GM23338 (cell line): ENCODE measurements around the gene TAB3. TPM values are rescaled to one million over a fixed set of nuclear protein-coding genes. Genes with fewer than 3 reads are reported as not detected.

Experiments used
- ATAC-seq: fragments of 200-7000 bp; cut with Tn5 transposase; 3 replicates; pipeline ENCODE4 v1.9.1; 2020
- DNase-seq: peaks from one replicate; pipeline ENCODE4 v3.0.0-alpha.2; 2015; ENCODE audit warnings: low spot score
- H2AFZ ChIP-seq: fragments of 200-600 bp; sonication (generic); 2 replicates; pipeline ENCODE4 v1.8.0; 2016; ENCODE audit warnings: antibody characterized with exemption, mild to moderate bottlenecking, moderate library complexity
- H3F3A ChIP-seq: fragments of 200-600 bp; sonication (generic); replicated peaks from 2 replicates; pipeline ENCODE4 v1.8.0; 2017; ENCODE audit warnings: antibody characterized with exemption, mixed run types, low read depth
- H3K27ac ChIP-seq: fragments of 200-600 bp; sonication (generic); 2 replicates; pipeline ENCODE4 v1.6.1; 2016; ENCODE audit warnings: low read depth
- H3K27me3 ChIP-seq: fragments of 200-600 bp; sonication (generic); 2 replicates; pipeline ENCODE4 v1.8.0; 2016; ENCODE audit warnings: mild to moderate bottlenecking, mixed run types, moderate library complexity; ENCODE audit not compliant: insufficient read depth
- H3K36me3 ChIP-seq: fragments of 200-600 bp; sonication (generic); 2 replicates; pipeline ENCODE4 v1.8.0; 2016; ENCODE audit warnings: mild to moderate bottlenecking; ENCODE audit not compliant: insufficient read depth
- H3K4me1 ChIP-seq: fragments of 200-600 bp; sonication (generic); 2 replicates; pipeline ENCODE4 v1.8.0; 2016; ENCODE audit warnings: mild to moderate bottlenecking, moderate library complexity; ENCODE audit not compliant: insufficient read depth
- H3K4me2 ChIP-seq: fragments of 200-600 bp; sonication (generic); 2 replicates; pipeline ENCODE4 v1.7.1; 2017; ENCODE audit warnings: mixed run types
- H3K4me3 ChIP-seq: fragments of 200-600 bp; sonication (generic); 2 replicates; pipeline ENCODE4 v1.6.1; 2016; ENCODE audit warnings: mixed run types
- H3K79me2 ChIP-seq: fragments of 200-600 bp; sonication (generic); replicated peaks from 2 replicates; pipeline ENCODE4 v1.8.0; 2017; ENCODE audit warnings: mild to moderate bottlenecking; ENCODE audit not compliant: insufficient read depth
- H3K9me2 ChIP-seq: fragments of 200-600 bp; sonication (generic); 2 replicates; pipeline ENCODE4 v1.8.0; 2017; ENCODE audit not compliant: insufficient read depth
- H4K20me1 ChIP-seq: fragments of 200-600 bp; sonication (generic); replicated peaks from 2 replicates; pipeline ENCODE4 v1.8.0; 2017; ENCODE audit warnings: mild to moderate bottlenecking; ENCODE audit not compliant: insufficient read depth
- H3K27ac Mint-ChIP-seq: 2 replicates; pipeline ENCODE4 v1.8.0; 2020; ENCODE audit warnings: inconsistent platforms, mild to moderate bottlenecking, moderate library complexity, mixed read lengths
- H3K27me3 Mint-ChIP-seq: 3 replicates; pipeline ENCODE4 v1.8.0; 2022; ENCODE audit warnings: low read depth, mild to moderate bottlenecking, moderate library complexity, mixed read lengths, inconsistent platforms; ENCODE audit not compliant: insufficient read depth, poor library complexity
- H3K36me3 Mint-ChIP-seq: 3 replicates; pipeline ENCODE4 v1.8.0; 2021; ENCODE audit warnings: low read depth, mild to moderate bottlenecking, inconsistent platforms, moderate library complexity, mixed read lengths
- H3K4me1 Mint-ChIP-seq: 3 replicates; pipeline ENCODE4 v1.8.0; 2020; ENCODE audit warnings: mild to moderate bottlenecking, inconsistent platforms, mixed read lengths
- H3K4me3 Mint-ChIP-seq: 3 replicates; pipeline ENCODE4 v1.8.0; 2021; ENCODE audit warnings: moderate library complexity, mild to moderate bottlenecking, inconsistent platforms, mixed read lengths
- H3K9me3 Mint-ChIP-seq: 3 replicates; pipeline ENCODE4 v1.8.0; 2020; ENCODE audit warnings: moderate library complexity, mild to moderate bottlenecking, inconsistent platforms, mixed read lengths
- CREB1 ChIP-seq: fragments of 250-450 bp; sonication (Bioruptor Pico); IDR thresholded peaks from 2 replicates; pipeline ENCODE4 v1.5.0; 2020; ENCODE audit warnings: low read depth, mild to moderate bottlenecking, moderate library complexity
- CTCF ChIP-seq, 2 experiments: fragments of 200-600 bp in 1 of 2; sonication (generic) in 1 of 2; conservative IDR thresholded peaks; 2 replicates each; pipeline versions ENCODE4 v1.5.1 to v1.6.1; 2016 to 2017; ENCODE audit warnings: antibody characterized with exemption in 2 of 2, low read depth in 2 of 2, mild to moderate bottlenecking in 2 of 2, moderate library complexity in 1 of 2
- EZH2 ChIP-seq: fragments of 200-600 bp; sonication (generic); IDR thresholded peaks from one replicate; pipeline ENCODE4 v1.8.0; 2017; ENCODE audit warnings: antibody characterized with exemption, mild to moderate bottlenecking, low read depth; ENCODE audit not compliant: unreplicated experiment
- JUNB ChIP-seq: IDR thresholded peaks from one replicate; pipeline ENCODE4 v1.6.1; 2016; ENCODE audit warnings: antibody characterized with exemption; ENCODE audit not compliant: unreplicated experiment
- NANOG ChIP-seq: IDR thresholded peaks from 2 replicates; pipeline ENCODE4 v1.6.1; 2016; ENCODE audit warnings: antibody characterized with exemption, borderline replicate concordance
- POLR2AphosphoS5 ChIP-seq: IDR thresholded peaks from 2 replicates; pipeline ENCODE4 v1.6.1; 2016; ENCODE audit warnings: antibody characterized with exemption, low read depth
- STAT1 ChIP-seq: IDR thresholded peaks from one replicate; pipeline ENCODE4 v1.6.1; 2016; ENCODE audit warnings: antibody characterized with exemption; ENCODE audit not compliant: unreplicated experiment
- ZNF114 ChIP-seq: fragments of 250-450 bp; sonication (Bioruptor Pico); IDR thresholded peaks from 2 replicates; pipeline ENCODE4 v1.5.0; 2020; ENCODE audit warnings: mild to moderate bottlenecking, moderate library complexity
- ZNF331 ChIP-seq: fragments of 250-450 bp; sonication (Bioruptor Pico); IDR thresholded peaks from 2 replicates; pipeline ENCODE4 v1.5.0; 2020; ENCODE audit warnings: low read depth, mild to moderate bottlenecking, moderate library complexity
- ZNF462 ChIP-seq: fragments of 250-450 bp; sonication (Bioruptor Pico); IDR thresholded peaks from 2 replicates; pipeline ENCODE4 v1.5.0; 2020; ENCODE audit warnings: mild to moderate bottlenecking, moderate library complexity
- polyA plus RNA-seq: library from polyadenylated mRNA; unstranded; fragments of >200 nt; fragmentation: Nextera tagmentation; extraction: Ambion mirVana; gene quantifications from 2 replicates; pipeline ENCODE4 v1.2.1, GENCODE V29; 2016
- total RNA-seq: library from RNA; depleted of rRNA; stranded (reverse); fragments of >200 nt; shearing (Covaris generic); gene quantifications from 2 replicates; pipeline ENCODE4 v1.2.3, GENCODE V29; 2014
- TF ChIP-seq, protein P1 (sequence below): IDR thresholded peaks from one replicate; pipeline ENCODE4 v1.6.1; 2018; ENCODE audit warnings: antibody characterized with exemption; ENCODE audit not compliant: unreplicated experiment
- TF ChIP-seq, protein P2 (sequence below): IDR thresholded peaks from 2 replicates; pipeline ENCODE4 v1.6.1; 2016; ENCODE audit warnings: antibody characterized with exemption

Gene TAB3
- total and polyA plus RNA-seq, 2 experiments from 2014 or later, result 4.4 to 21.7 TPM

- no peak for TF ChIP-seq ZNF462 (CRISPR knock-in tag)
- no peak for TF ChIP-seq NANOG
- no peak for TF ChIP-seq STAT1
- no peak for TF ChIP-seq CREB1 (CRISPR knock-in tag)
- no peak for TF ChIP-seq POLR2AphosphoS5
- no peak for TF ChIP-seq EZH2
These were observed 82.8 kb downstream of the TAB3 start (continued) for GRCh38 chrX:30806187-30806728.

DNA sequence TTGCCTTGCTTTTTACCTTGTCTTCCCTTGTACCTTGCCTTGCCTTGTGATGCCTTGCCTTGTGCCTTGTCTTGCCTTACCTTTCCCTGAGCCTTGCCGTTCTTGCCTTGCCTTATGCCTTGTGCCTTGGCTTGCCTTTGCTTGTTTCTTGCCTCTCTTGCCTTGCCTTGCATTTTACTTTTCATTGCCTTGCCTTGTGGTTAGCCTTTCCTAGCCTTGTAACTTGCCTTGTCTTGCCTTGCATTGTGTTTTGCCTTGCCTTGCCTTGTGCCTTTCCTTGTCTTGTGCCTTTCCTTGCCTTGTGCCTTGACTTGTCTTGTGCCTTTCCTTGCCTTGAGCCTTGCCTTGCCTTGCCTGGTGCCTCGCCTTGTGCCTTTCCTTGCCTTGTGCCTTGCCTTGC is 84.6 kb downstream of the TAB3 start:
- H3K4me3 Mint-ChIP-seq, result no peak overlapping the region
- no peaks in the 10 kb centered on the region for H3K36me3 Mint-ChIP-seq

More for the DNA sequence above, 84.6 kb downstream of the TAB3 start:
- Mint-ChIP-seq H3K9me3 (no peaks in the 10 kb centered on the region), H3K4me1 (no peaks in the 10 kb centered on the region), H3K27ac (no peak overlapping the region), H3K27me3 (no peaks in the 10 kb centered on the region)
- no peak for ATAC-seq
- Histone ChIP-seq H3K36me3 (no peaks in the 10 kb centered on the region), H3K4me1 (no peaks in the 10 kb centered on the region), H3K27ac (no peak overlapping the region), H3K79me2 (no peaks in the 10 kb centered on the region), H3K9me2 (no peaks in the 10 kb centered on the region), H3K4me2 (no peak overlapping the region), H4K20me1 (no peaks in the 10 kb centered on the region), H3K27me3 (no peaks in the 10 kb centered on the region), H3F3A (no peaks in the 10 kb centered on the region), H3K4me3 (no peak overlapping the region), H2AFZ (no peak overlapping the region)
- DNase-seq, result no peak
- TF ChIP-seq POLR2AphosphoS5 (no peak), JUNB (no peak), CREB1 (CRISPR knock-in tag) (no peak), ZNF331 (no peak), CTCF (conservative IDR thresholded peaks at IDR 0.05; ENCODE audit: low read depth in 2 of 2) (no peak), STAT1 (no peak), ZNF114 (no peak)
- TF ChIP-seq, protein P1, sequence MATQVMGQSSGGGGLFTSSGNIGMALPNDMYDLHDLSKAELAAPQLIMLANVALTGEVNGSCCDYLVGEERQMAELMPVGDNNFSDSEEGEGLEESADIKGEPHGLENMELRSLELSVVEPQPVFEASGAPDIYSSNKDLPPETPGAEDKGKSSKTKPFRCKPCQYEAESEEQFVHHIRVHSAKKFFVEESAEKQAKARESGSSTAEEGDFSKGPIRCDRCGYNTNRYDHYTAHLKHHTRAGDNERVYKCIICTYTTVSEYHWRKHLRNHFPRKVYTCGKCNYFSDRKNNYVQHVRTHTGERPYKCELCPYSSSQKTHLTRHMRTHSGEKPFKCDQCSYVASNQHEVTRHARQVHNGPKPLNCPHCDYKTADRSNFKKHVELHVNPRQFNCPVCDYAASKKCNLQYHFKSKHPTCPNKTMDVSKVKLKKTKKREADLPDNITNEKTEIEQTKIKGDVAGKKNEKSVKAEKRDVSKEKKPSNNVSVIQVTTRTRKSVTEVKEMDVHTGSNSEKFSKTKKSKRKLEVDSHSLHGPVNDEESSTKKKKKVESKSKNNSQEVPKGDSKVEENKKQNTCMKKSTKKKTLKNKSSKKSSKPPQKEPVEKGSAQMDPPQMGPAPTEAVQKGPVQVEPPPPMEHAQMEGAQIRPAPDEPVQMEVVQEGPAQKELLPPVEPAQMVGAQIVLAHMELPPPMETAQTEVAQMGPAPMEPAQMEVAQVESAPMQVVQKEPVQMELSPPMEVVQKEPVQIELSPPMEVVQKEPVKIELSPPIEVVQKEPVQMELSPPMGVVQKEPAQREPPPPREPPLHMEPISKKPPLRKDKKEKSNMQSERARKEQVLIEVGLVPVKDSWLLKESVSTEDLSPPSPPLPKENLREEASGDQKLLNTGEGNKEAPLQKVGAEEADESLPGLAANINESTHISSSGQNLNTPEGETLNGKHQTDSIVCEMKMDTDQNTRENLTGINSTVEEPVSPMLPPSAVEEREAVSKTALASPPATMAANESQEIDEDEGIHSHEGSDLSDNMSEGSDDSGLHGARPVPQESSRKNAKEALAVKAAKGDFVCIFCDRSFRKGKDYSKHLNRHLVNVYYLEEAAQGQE, result no peak
- TF ChIP-seq, protein P2, sequence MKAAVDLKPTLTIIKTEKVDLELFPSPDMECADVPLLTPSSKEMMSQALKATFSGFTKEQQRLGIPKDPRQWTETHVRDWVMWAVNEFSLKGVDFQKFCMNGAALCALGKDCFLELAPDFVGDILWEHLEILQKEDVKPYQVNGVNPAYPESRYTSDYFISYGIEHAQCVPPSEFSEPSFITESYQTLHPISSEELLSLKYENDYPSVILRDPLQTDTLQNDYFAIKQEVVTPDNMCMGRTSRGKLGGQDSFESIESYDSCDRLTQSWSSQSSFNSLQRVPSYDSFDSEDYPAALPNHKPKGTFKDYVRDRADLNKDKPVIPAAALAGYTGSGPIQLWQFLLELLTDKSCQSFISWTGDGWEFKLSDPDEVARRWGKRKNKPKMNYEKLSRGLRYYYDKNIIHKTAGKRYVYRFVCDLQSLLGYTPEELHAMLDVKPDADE, result no peak
